ENCODE measurements around the gene NEFH. TPM values are rescaled to one million over a fixed set of nuclear protein-coding genes. Genes with fewer than 3 reads are reported as not detected.

Gene NEFH
- total and polyA plus RNA-seq, 2 donors (not counting 1 experiment from before 2014, with no cell fraction given): 0.04 to 0.10 TPM

- ATAC-seq (ENCODE audit: low read depth): no peak
- TF ChIP-seq EZH2 (IDR thresholded peaks at IDR 0.05; ENCODE audit: borderline replicate concordance, insufficient read depth, low read depth, low read length, poor library complexity, severe bottlenecking) (no peak), CTCF (IDR thresholded peaks at IDR 0.05) (no peak)
- POLR2A ChIA-PET: no interaction called here
- H3K9me3 ChIP-seq (ENCODE audit: control extremely low read depth in 1 of 3, control insufficient read depth in 2 of 3, insufficient read depth in 1 of 3, low read length in 2 of 3): no peaks in the 10 kb centered on the region
- H3K27me3 Mint-ChIP-seq: no peaks in the 10 kb centered on the region
- H3K9me3 Mint-ChIP-seq (ENCODE audit: insufficient read depth): no peaks in the 10 kb centered on the region
- no peak overlapping the region for H3K4me2 ChIP-seq (replicated peaks; ENCODE audit: low read depth, low read length, poor library complexity, severe bottlenecking)
- no peak overlapping the region for H3K27ac Mint-ChIP-seq
- H3K36me3 ChIP-seq (replicated peaks in 1 of 2; ENCODE audit: control extremely low read depth in 1 of 2, control insufficient read depth in 1 of 2, extremely low read depth in 1 of 2, insufficient read depth in 2 of 2, low read length in 1 of 2): peaks cover 3 to 49% of the 10 kb centered on the region in 2 experiments
- WGBS (ENCODE audit: insufficient coverage): 89% methylated on average over 3 of the region's 3 CpGs
- CTCF ChIA-PET: no interaction called here
- H3K79me2 ChIP-seq (ENCODE audit: control insufficient read depth, insufficient read depth, low read length): no peaks in the 10 kb centered on the region
- no peak for DNase-seq
- H3K27me3 ChIP-seq (replicated peaks in 1 of 4; ENCODE audit: control extremely low read depth in 1 of 4, control insufficient read depth in 3 of 4, insufficient read depth in 4 of 4, low read length in 3 of 4): no peaks in the 10 kb centered on the region
- peaks cover 4 to 10% of the 10 kb centered on the region in 2 donors for H3K4me1 ChIP-seq (ENCODE audit: control insufficient read depth in 2 of 2, insufficient read depth in 2 of 2, low read length in 2 of 2)
- no peak overlapping the region for H2AFZ ChIP-seq (ENCODE audit: insufficient read depth, low read depth, low read length, poor library complexity, severe bottlenecking)
- H3K27ac ChIP-seq (ENCODE audit: low read length in 2 of 2): no peak overlapping the region
- H3K9ac ChIP-seq (ENCODE audit: low read length): no peak overlapping the region
- intact Hi-C loops (cut with micrococcal nuclease): no loop called here
- no peak overlapping the region for H3K4me3 Mint-ChIP-seq
- no peak overlapping the region for H3K4me3 ChIP-seq (ENCODE audit: control extremely low read depth in 1 of 5, extremely low read depth in 1 of 5, insufficient read depth in 1 of 5, low read depth in 2 of 5, low read length in 4 of 5)
- H4K20me1 ChIP-seq (ENCODE audit: control insufficient read depth, insufficient read depth, low read length, poor library complexity, severe bottlenecking): no peaks in the 10 kb centered on the region
- peaks cover 11% of the 10 kb centered on the region for H3K4me1 Mint-ChIP-seq
These were observed 59.1 kb downstream of the NEFH start for GRCh38 chr22:29539105-29539504.

Other genes with a start within 250 kb of the NEFH start
- 11.4 and 11.9 TPM in 2 replicates for gene RHBDD3, start 212.2 kb upstream of the NEFH start, total RNA-seq
- gene RHBDD3, start 212.2 kb upstream of the NEFH start, polyA plus RNA-seq: 11.6 and 12.5 TPM in 2 replicates
- gene EWSR1, start 211.9 kb upstream of the NEFH start, total RNA-seq: 289 and 295 TPM in 2 replicates
- 281 and 328 TPM in 2 replicates for gene EWSR1, start 211.9 kb upstream of the NEFH start, polyA plus RNA-seq
- gene GAS2L1, start 173.6 kb upstream of the NEFH start, total RNA-seq: not detected in 2 replicates
- 0.25 and 0.36 TPM in 2 replicates for gene GAS2L1, start 173.6 kb upstream of the NEFH start, polyA plus RNA-seq
- 4.7 and 5.6 TPM in 2 replicates for gene RASL10A, start 164.5 kb upstream of the NEFH start, total RNA-seq
- gene RASL10A, start 164.5 kb upstream of the NEFH start, polyA plus RNA-seq: 1.8 and 2.8 TPM in 2 replicates
- 162 and 174 TPM in 2 replicates for gene AP1B1, start 91.6 kb upstream of the NEFH start, total RNA-seq
- 124 and 139 TPM in 2 replicates for gene AP1B1, start 91.6 kb upstream of the NEFH start, polyA plus RNA-seq
- gene RFPL1, start 41.6 kb upstream of the NEFH start, total RNA-seq: not detected in 2 replicates
- not detected in 2 replicates for gene RFPL1, start 41.6 kb upstream of the NEFH start, polyA plus RNA-seq
- 59.1 and 66.2 TPM in 2 replicates for gene THOC5, start 73.5 kb downstream of the NEFH start, total RNA-seq
- 25.7 and 26.5 TPM in 2 replicates for gene THOC5, start 73.5 kb downstream of the NEFH start, polyA plus RNA-seq
- 38.0 and 38.4 TPM in 2 replicates for gene NIPSNAP1, start 100.9 kb downstream of the NEFH start, total RNA-seq
- gene NIPSNAP1, start 100.9 kb downstream of the NEFH start, polyA plus RNA-seq: 14.5 and 23.6 TPM in 2 replicates
- 26.6 and 27.7 TPM in 2 replicates for gene NF2, start 123.4 kb downstream of the NEFH start, total RNA-seq
- gene NF2, start 123.4 kb downstream of the NEFH start, polyA plus RNA-seq: 9.2 and 9.4 TPM in 2 replicates
- gene CABP7, start 239.8 kb downstream of the NEFH start, total RNA-seq: not detected in 2 replicates
- 0.03 TPM in 1 of 2 replicates, not detected in the other for gene CABP7, start 239.8 kb downstream of the NEFH start, polyA plus RNA-seq